Cardiac muscle cell (in vitro differentiated cells and primary cell): Measurements from ENCODE around the gene CSNK2B. TPM values are rescaled to one million over a fixed set of nuclear protein-coding genes. Genes with fewer than 3 reads are reported as not detected.

ENCODE experiments used
- DNase-seq, 2 donors: peaks; one replicate each; pipeline versions ENCODE4 v3.0.0 to v3.0.0-alpha.2; 2010 to 2017; ENCODE audit warnings: low read depth in 1 of 2, low spot score in 1 of 2
- H3K27ac ChIP-seq: fragments of 200-600 bp; sonication (generic); 2 replicates; pipeline ENCODE4 v1.5.1; 2016
- H3K27me3 ChIP-seq: fragments of 200-600 bp; sonication (generic); 2 replicates; pipeline ENCODE4 v1.6.0; 2016; ENCODE audit warnings: control low read depth
- H3K36me3 ChIP-seq: fragments of 200-600 bp; sonication (generic); 2 replicates; pipeline ENCODE4 v1.5.1; 2016; ENCODE audit warnings: control low read depth
- H3K4me1 ChIP-seq: fragments of 200-600 bp; sonication (generic); 2 replicates; pipeline ENCODE4 v1.8.1; 2017; ENCODE audit warnings: low read depth, mild to moderate bottlenecking, mixed run types
- H3K4me3 ChIP-seq: fragments of 200-600 bp; sonication (generic); 2 replicates; pipeline ENCODE4 v1.5.1; 2016; ENCODE audit warnings: mild to moderate bottlenecking
- H3K9me3 ChIP-seq: fragments of 200-600 bp; sonication (generic); 2 replicates; pipeline ENCODE4 v1.5.1; 2017; ENCODE audit warnings: low read depth, mild to moderate bottlenecking, control low read depth
- CTCF ChIP-seq: IDR thresholded peaks from 2 replicates; pipeline ENCODE4 v1.5.1; 2012; ENCODE audit warnings: low read depth, mild to moderate bottlenecking, low read length
- polyA plus RNA-seq: library from polyadenylated mRNA; unstranded; fragments of >200 nt; fragmentation: Nextera tagmentation; extraction: Ambion mirVana; gene quantifications from 2 replicates; pipeline ENCODE4 v1.2.1, GENCODE V29; 2016
- total RNA-seq: library from RNA; depleted of rRNA; stranded (reverse); fragments of >200 nt; gene quantifications from 2 replicates; pipeline ENCODE4 v1.2.3, GENCODE V29; 2016

The CSNK2B gene
- total and polyA plus RNA-seq, 2 experiments from 2014 or later, result 277 to 310 TPM

- Histone ChIP-seq H3K36me3 (no peaks in the 10 kb centered on the region), H3K9me3 (no peaks in the 10 kb centered on the region), H3K27ac (no peak overlapping the region), H3K27me3 (no peaks in the 10 kb centered on the region), H3K4me3 (no peak overlapping the region), H3K4me1 (peaks cover 11% of the 10 kb centered on the region)
- no peak for TF ChIP-seq CTCF
- no peak for DNase-seq
Observed at GRCh38 chr6:31712296-31712695, 46.4 kb downstream of the CSNK2B start.

- H3K36me3 ChIP-seq, result no peaks in the 10 kb centered on the region
- H3K27ac ChIP-seq, result no peak overlapping the region
Observed at GRCh38 chr6:31713465-31713864, 47.6 kb downstream of the CSNK2B start.

GRCh38 chr6:31713991-31714684, 48.3 kb downstream of the CSNK2B start:
- TF ChIP-seq CTCF, result no peak
- no peak for DNase-seq

More at GRCh38 chr6:31713465-31713864, 47.6 kb downstream of the CSNK2B start:
- no peaks in the 10 kb centered on the region for H3K27me3 ChIP-seq
- no peak for TF ChIP-seq CTCF
- no peaks in the 10 kb centered on the region for H3K9me3 ChIP-seq
- no peak for DNase-seq
- H3K4me1 ChIP-seq, result peaks cover 11% of the 10 kb centered on the region
- H3K4me3 ChIP-seq, result no peak overlapping the region

GRCh38 chr6:31715022-31715958, 49.4 kb downstream of the CSNK2B start, which contains the start of gene LY6G6D:
TSS of gene LY6G6D (plus strand) at chr6:31715348. CDS start at chr6:31715356, 8 bp downstream.
- H3K27ac ChIP-seq, result no peak within 1 kb of the TSS
- no peaks in the 10 kb centered on the region for H3K9me3 ChIP-seq
- H3K36me3 ChIP-seq, result no peaks in the 10 kb centered on the region
- no peak for DNase-seq
- no peak for TF ChIP-seq CTCF
- no peak within 1 kb of the TSS for H3K4me3 ChIP-seq
- no peaks in the 10 kb centered on the region for H3K27me3 ChIP-seq
- peaks cover 11% of the 10 kb centered on the region for H3K4me1 ChIP-seq

More at GRCh38 chr6:31713991-31714684, 48.3 kb downstream of the CSNK2B start:
- no peak overlapping the region for H3K27ac ChIP-seq
- H3K36me3 ChIP-seq, result no peaks in the 10 kb centered on the region
- H3K9me3 ChIP-seq, result no peaks in the 10 kb centered on the region
- H3K27me3 ChIP-seq, result no peaks in the 10 kb centered on the region
- peaks cover 11% of the 10 kb centered on the region for H3K4me1 ChIP-seq
- H3K4me3 ChIP-seq, result no peak overlapping the region

- Histone ChIP-seq H3K4me3 (no peak overlapping the region), H3K36me3 (no peaks in the 10 kb centered on the region), H3K9me3 (no peaks in the 10 kb centered on the region), H3K27ac (no peak overlapping the region), H3K4me1 (peaks cover 11% of the 10 kb centered on the region), H3K27me3 (no peaks in the 10 kb centered on the region)
- DNase-seq, result peak in 1 of 2 donors; percentile 25
- TF ChIP-seq CTCF, result no peak
Observed at GRCh38 chr6:31717499-31718222, 51.8 kb downstream of the CSNK2B start.
